HG02943 (cell line): Measurements from ENCODE around the gene A1BG.
"Not testable (repeated sequence)": the region's sequence is repeated elsewhere in the genome, so short reads cannot be mapped to it uniquely, and the experiment has no call there.

Experiments used
- ATAC-seq: cut with Tn5 transposase; IDR thresholded peaks from one replicate; pipeline ENCODE4 v1.9.1; 2021; ENCODE audit warnings: mild to moderate bottlenecking, low read depth, moderate library complexity; ENCODE audit not compliant: unreplicated experiment

The A1BG gene

DNA sequence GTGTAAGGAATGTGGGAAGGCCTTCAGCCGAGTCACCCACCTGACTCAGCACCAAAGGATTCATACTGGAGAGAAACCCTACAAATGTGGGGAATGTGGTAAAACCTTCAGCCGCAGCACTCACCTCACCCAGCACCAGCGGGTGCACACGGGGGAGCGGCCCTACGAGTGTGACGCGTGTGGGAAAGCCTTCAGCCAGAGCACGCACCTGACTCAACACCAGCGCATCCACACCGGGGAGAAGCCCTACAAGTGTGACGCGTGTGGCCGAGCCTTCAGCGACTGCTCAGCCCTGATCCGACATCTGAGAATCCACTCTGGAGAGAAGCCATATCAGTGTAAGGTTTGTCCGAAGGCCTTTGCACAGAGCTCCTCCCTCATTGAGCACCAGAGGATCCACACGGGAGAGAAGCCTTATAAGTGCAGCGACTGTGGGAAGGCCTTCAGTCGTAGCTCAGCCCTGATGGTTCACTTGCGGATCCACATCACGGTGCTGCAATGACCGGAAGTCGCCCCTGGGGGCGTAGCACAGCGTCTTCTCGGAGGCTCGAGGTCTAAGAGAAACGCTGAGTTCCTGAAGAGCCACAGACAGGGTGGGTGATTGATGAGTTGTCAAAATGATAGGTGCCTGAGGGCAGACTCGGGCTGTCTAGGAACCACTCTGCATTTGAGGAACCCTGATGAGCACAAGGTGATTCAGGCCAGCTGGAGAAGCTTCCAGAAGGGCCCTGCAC, 14.3 kb downstream of the A1BG start:
- ATAC-seq: no peak

- ATAC-seq: no peak
Observed at GRCh38 chr19:58338336-58338735, 15.0 kb downstream of the A1BG start.

DNA sequence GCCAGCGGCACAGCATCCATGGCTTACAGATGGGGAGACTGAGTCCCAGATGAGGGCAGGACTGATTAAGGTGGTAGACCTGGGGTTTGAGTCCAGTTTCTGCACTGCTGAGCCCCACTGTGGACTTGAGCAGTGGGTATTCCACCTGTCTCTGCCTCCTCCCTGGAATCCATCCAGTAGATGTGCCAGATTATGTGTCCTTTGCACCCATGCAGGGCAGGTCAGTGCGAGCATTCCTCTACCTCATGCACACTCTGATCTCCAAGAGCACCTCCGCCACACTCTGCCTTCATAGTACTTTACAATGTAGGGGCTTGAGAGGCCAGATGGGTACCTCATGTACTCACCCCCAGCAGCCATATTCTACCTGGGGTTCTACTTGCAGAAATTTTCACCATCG, 16.5 kb downstream of the A1BG start:
- no peak for ATAC-seq

DNA sequence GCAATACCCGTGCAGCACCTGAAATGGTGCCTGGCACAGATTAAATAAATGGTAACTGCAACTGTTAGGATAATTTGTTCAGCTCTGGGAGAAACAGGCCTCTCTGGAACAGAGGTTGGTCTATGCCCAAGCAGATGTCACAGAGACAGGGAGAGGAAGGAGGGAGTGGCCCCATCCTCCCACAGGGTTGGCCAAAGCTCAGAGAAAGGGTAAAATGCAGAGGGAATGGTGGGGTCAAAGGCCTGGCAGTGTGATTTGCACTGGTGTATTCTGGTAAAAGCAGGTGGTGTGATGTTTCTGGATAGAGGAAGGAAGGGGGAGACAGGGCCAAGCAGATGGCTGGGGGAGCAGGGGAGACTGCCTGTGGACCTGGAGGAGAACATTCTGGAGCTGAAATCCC, 17.1 kb downstream of the A1BG start:
- ATAC-seq: no peak

DNA sequence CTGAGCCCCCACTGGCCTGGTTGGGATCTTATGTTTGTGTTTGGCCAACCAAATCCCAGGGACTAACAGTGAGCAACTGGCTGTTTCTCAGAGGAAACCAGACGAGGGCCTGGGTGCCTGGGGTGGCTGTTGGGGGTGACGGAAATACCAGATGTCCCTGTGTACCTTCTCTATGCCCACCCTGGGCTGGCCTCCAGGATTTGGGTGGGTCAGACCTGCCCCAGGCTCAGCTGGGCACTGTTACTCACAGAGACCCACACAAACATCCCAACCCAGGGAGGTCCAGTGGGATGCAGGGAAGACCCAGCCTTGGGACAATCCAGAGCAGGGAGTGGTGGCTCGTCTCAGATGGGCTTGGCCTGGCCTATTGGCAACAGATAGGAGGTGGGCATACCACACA, 17.7 kb downstream of the A1BG start:
- no peak for ATAC-seq

DNA sequence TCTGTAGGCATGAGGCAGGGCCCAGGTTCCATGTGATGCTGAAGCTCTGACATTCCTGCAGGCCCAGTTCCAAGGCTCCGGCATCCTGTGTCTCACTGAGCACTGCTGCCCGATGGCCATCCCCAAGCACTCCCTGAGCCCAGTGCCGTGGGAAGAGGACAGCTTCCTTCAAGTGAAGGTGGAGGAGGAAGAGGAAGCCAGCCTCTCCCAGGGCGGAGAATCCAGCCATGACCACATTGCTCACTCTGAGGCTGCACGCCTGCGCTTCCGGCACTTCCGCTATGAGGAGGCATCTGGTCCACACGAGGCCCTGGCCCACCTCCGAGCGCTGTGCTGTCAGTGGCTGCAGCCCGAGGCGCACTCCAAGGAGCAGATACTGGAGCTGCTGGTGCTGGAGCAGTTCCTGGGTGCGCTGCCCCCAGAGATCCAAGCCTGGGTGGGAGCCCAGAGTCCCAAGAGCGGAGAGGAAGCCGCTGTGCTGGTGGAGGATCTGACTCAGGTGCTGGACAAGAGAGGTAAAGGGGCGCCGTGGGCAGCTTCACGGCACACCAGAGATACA, 18.5 kb downstream of the A1BG start:
- no peak for ATAC-seq

GRCh38 chr19:58332697-58333096, 20.6 kb downstream of the A1BG start:
- no peak for ATAC-seq

DNA sequence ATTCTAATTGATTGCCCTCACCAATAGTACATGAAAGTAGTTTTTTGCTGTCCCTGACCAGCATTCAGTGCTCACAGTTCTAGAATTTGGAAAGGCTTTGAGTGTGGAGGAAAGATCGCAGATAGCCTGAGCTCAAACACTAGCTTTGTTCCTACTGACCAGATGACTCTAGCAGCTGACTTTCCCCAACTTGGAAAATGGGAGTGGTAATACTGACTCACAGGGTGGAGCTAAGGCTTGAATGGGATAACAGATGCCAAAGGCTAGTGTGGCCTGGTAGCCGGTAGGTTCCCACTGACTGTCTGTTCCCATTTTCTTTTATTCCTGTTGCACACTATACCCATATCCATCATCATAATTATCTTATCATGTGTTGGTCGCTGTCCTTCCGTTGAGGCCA, 22.8 kb downstream of the A1BG start:
- no peak for ATAC-seq

- no peak for ATAC-seq
Observed at GRCh38 chr19:58328999-58329398, 24.3 kb downstream of the A1BG start.

DNA sequence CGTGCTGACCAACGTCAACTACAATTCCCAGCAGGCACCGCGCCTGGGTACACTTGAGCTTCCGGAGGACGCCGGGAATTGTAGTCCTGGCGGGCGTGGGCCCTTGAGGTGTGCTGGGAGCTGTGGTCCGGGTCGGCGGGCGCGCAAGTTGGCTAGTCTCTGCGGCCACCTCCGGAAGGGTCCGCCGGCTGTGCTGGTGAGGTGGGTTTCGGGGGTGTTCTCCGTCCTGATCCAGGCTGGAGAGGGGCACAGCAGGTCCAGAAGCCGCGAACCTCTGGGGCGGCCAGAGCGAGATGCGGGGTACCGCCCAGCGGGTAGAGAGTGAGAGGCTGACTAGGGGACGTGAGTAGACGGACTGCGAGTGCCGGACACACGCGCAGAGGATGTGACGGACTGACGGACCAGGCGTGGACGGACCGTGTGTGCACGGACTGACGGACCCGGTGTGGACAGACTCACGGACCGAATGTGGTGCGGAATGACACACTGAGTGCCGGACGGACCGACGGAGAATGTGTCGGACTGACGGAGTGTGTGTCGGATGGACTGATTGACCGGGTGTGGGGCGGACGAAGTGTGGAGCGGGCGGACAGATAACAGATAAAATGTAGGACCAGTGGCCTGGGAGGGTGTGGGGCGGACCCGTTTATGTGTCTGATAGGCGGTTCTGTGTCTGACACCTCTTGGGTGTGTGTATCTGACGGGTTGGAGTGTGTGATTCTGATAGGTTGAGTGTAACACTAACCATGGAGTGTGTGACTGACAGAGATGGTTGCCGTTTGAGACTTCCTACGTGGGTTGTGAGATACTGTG, 26.2 kb downstream of the A1BG start, which contains the start of gene ZSCAN22:
TSS of gene ZSCAN22 (plus strand) at position 81 of the 813 bp plus-strand sequence. CDS start 7,809 bp downstream, outside the sequence.
- ATAC-seq: peak; percentile 87

DNA sequence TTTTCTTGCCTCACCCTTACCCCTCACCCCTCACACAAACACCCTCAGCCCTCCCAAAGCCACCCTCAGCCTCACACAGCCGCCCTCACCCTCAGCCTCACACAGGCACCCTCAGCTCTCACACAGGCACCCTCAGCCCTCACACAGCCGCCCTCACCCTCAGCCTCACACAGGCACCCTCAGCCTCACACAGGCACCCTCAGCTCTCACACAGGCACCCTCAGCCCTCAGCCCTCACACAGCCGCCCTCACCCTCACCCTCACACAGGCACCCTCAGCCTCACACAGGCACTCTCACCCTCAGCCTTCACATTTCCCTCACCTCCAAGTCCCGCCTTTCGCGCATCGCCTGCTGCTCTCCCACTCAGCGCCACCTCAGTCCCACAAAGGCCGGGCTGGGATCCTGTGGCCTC, 26.8 kb downstream of the A1BG start:
- ATAC-seq: no peak

GRCh38 chr19:58325311-58326022, 27.8 kb downstream of the A1BG start:
- no peak for ATAC-seq

DNA sequence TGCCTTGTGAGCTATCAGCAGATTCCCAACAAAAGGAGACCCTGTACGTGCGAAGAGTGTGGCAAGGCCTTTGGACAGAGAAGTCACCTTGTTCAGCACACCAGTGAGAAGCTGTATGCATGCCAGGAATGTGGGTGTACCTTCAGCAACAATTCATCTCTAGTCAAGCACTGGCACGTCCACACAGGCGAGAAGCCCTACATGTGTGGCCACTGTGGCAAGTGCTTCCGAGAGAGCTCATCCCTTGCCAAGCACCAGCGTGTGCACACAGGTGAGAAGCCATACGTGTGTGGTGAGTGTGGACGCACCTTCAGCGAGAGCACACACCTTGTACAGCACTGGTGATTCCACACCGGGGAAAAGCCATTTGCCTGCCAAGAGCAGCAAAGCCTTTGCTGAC, 34.1 kb downstream of the A1BG start:
- ATAC-seq: no peak

DNA sequence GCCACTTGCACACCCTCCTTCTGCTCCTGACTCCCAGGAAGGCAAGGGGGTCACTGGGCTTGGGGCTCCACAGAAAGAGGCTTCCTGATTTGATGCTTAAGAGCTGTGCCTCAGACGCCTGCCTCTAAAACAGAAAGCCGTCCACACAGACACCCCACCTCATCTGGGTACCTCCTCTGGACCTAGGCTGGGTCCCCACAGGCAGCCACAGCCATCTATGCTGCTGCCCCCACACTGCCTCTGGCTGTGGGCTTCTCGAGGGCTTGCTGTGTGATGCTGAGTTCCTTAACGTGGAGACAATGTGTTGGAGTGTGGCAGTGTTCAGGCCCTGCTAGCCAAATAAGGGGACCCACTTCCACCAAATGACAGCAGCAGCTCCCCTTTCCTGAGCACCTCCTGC, 35.0 kb downstream of the A1BG start:
- ATAC-seq: no peak

- no peak for ATAC-seq
Observed at GRCh38 chr19:58317476-58318072, 35.7 kb downstream of the A1BG start.

- no peak for ATAC-seq
Observed at GRCh38 chr19:58315580-58315979, 37.7 kb downstream of the A1BG start.

DNA sequence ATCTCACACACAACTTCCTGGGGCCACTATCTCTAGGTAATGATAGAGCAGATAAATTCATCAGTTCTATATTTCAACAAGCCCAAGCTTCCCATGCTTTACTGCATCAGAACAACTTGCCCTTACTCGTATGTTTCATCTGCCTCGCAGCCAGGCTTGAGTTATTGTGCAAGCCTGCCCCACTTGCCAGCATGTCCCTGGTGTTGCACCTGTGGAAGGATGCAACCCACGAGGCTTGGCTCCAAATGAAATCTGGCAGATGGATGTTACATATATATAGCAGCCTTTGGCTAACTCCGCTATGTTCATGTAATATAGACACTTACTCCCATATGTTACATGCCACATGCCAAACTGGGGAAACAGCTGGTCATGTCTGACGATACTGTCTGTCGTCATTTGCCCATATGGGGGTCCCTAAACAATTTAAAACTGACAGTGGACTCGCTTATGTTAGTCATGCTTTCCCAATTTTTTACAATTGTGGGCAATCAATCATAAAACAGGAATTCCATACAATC, 41.9 kb downstream of the A1BG start:
- ATAC-seq: no peak

- not testable (repeated sequence) for ATAC-seq
Observed at GRCh38 chr19:58310685-58311084, 42.6 kb downstream of the A1BG start.

DNA sequence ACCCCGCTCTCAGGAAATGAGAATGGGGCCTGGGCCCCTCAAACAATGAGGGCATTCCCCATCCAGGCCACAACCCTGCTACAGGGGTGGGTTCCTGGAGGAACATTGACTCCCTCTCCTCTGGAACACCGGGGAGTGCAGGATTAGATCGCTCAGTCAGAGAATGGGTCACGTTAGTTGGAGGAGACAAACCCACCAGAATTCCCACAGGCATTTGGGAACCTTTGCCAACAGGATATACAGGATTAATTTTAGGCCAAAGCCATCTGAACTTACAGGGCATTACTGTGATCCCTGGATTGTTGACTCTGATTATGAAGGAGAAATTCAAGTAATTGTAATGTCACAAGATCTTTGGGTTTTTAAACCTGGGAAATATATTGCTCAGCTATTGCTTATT, 45.6 kb downstream of the A1BG start:
- no peak for ATAC-seq

GRCh38 chr19:58305932-58306323, 47.4 kb downstream of the A1BG start:
- no peak for ATAC-seq
